Measurements from ENCODE around the gene NEBL.

DNA sequence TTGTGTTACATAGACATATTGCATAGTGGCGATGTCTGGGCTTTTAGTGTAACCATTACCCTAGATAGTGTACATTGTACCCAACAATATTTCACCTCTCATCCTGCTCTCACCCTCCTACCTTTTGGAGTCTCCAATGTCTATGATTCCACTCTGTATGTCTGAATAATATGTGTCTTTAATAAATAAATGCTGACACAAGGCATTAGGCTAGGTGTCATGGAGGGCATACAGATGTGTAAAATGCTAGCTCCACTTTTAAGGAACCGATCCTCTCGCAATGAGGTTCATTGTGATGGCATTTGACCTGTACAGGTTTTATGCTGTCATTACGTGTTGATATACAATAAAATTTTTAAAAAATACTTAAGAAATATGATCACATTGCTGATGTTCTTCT lies 74.3 kb downstream of the NEBL start:
- TF ChIP-seq EZH2 (IDR thresholded peaks at IDR 0.05): no peak
- TF ChIP-seq, protein P1, sequence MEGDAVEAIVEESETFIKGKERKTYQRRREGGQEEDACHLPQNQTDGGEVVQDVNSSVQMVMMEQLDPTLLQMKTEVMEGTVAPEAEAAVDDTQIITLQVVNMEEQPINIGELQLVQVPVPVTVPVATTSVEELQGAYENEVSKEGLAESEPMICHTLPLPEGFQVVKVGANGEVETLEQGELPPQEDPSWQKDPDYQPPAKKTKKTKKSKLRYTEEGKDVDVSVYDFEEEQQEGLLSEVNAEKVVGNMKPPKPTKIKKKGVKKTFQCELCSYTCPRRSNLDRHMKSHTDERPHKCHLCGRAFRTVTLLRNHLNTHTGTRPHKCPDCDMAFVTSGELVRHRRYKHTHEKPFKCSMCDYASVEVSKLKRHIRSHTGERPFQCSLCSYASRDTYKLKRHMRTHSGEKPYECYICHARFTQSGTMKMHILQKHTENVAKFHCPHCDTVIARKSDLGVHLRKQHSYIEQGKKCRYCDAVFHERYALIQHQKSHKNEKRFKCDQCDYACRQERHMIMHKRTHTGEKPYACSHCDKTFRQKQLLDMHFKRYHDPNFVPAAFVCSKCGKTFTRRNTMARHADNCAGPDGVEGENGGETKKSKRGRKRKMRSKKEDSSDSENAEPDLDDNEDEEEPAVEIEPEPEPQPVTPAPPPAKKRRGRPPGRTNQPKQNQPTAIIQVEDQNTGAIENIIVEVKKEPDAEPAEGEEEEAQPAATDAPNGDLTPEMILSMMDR (IDR thresholded peaks at IDR 0.05): no peak
- TF ChIP-seq EZH2phosphoT487 (IDR thresholded peaks at IDR 0.05): no peak
